GM19463 (cell line): Measurements from ENCODE around the gene PDGFB.

ENCODE experiments used
- ATAC-seq: cut with Tn5 transposase; IDR thresholded peaks from one replicate; pipeline ENCODE4 v1.9.1; 2021; ENCODE audit warnings: mild to moderate bottlenecking, moderate library complexity; ENCODE audit not compliant: unreplicated experiment

The PDGFB gene

GRCh38 chr22:39244496-39245129 is at the start of gene PDGFB:
Gene PDGFB (minus strand): TSS chr22:39244982. CDS start chr22:39243963, 1,019 bp downstream.
- ATAC-seq: no peak

GRCh38 chr22:39293766-39294368 is 49.1 kb upstream of the PDGFB start:
- no peak for ATAC-seq

GRCh38 chr22:39292561-39293074 is 47.8 kb upstream of the PDGFB start:
- ATAC-seq: no peak

GRCh38 chr22:39292031-39292462 is 47.3 kb upstream of the PDGFB start:
- ATAC-seq: no peak

GRCh38 chr22:39291523-39291922 is 46.7 kb upstream of the PDGFB start:
- no peak for ATAC-seq

- ATAC-seq: no peak
These were observed 46.0 kb upstream of the PDGFB start for GRCh38 chr22:39290724-39291161.

GRCh38 chr22:39289975-39290720 is 45.4 kb upstream of the PDGFB start:
- ATAC-seq: no peak

GRCh38 chr22:39289533-39289932 is 44.8 kb upstream of the PDGFB start:
- no peak for ATAC-seq

GRCh38 chr22:39288135-39288898 is 43.5 kb upstream of the PDGFB start:
- ATAC-seq: no peak

- peak; percentile 48 for ATAC-seq
These were observed 42.4 kb upstream of the PDGFB start for GRCh38 chr22:39287076-39287725.

GRCh38 chr22:39284983-39285382 is 40.2 kb upstream of the PDGFB start:
- ATAC-seq: no peak

- ATAC-seq: no peak
These were observed 39.6 kb upstream of the PDGFB start for GRCh38 chr22:39284142-39284980.

- ATAC-seq: no peak
These were observed 38.8 kb upstream of the PDGFB start for GRCh38 chr22:39283322-39284141.

GRCh38 chr22:39282645-39283321 is 38.0 kb upstream of the PDGFB start:
- no peak for ATAC-seq

- no peak for ATAC-seq
These were observed 36.3 kb upstream of the PDGFB start for GRCh38 chr22:39281126-39281525.

- no peak for ATAC-seq
These were observed 35.5 kb upstream of the PDGFB start for GRCh38 chr22:39280250-39280649.

GRCh38 chr22:39279170-39279850 is 34.5 kb upstream of the PDGFB start:
- ATAC-seq: no peak

GRCh38 chr22:39278040-39278439 is 33.3 kb upstream of the PDGFB start:
- no peak for ATAC-seq
